Measurements from ENCODE around the gene CASZ1. TPM values are rescaled to one million over a fixed set of nuclear protein-coding genes. Genes with fewer than 3 reads are reported as not detected.

Gene CASZ1
- total RNA-seq, 1 donor from 2014 or later = 18.3 TPM

DNA sequence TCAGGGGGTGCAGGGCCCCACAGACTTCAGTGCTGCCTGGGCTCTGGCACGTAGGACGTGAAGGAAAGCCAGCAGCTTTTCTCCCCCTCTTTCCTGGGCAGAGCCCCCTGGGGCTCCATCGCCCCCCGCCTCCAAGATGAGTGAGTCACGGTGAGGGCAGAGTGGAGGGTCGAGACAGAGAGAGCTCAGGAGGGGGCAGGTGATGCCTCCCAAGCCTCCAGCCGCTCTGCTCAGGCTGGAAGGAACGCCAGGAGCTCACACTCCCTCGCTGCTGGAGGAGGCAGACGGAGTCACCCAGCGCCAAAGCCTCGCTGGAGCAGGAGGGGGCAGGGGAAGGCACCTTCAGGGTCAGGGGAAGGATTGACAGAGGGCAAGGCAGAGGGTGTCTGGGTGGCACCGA, 119.5 kb downstream of the CASZ1 start:
- Mint-ChIP-seq H3K4me1 (ENCODE audit: low read depth, unreplicated experiment) (peaks cover 40% of the 10 kb centered on the region), H3K9me3 (ENCODE audit: unreplicated experiment) (peaks cover 1% of the 10 kb centered on the region), H3K27ac (ENCODE audit: unreplicated experiment) (no peak overlapping the region), H3K4me3 (ENCODE audit: unreplicated experiment) (no peak overlapping the region), H3K27me3 (ENCODE audit: unreplicated experiment) (peaks cover 7% of the 10 kb centered on the region), H3K36me3 (ENCODE audit: unreplicated experiment) (no peaks in the 10 kb centered on the region)
- TF ChIP-seq CTCF (IDR thresholded peaks at IDR 0.05; ENCODE audit: partially characterized antibody, unreplicated experiment) = no peak
- no peak for DNase-seq

- Mint-ChIP-seq H3K4me3 (ENCODE audit: unreplicated experiment) (no peak overlapping the region), H3K9me3 (ENCODE audit: unreplicated experiment) (peaks cover 1% of the 10 kb centered on the region), H3K4me1 (ENCODE audit: low read depth, unreplicated experiment) (peaks cover 35% of the 10 kb centered on the region), H3K36me3 (ENCODE audit: unreplicated experiment) (no peaks in the 10 kb centered on the region), H3K27me3 (ENCODE audit: unreplicated experiment) (peaks cover 7% of the 10 kb centered on the region), H3K27ac (ENCODE audit: unreplicated experiment) (no peak overlapping the region)
- no peak for TF ChIP-seq CTCF (IDR thresholded peaks at IDR 0.05; ENCODE audit: partially characterized antibody, unreplicated experiment)
- DNase-seq = no peak
Measured at GRCh38 chr1:10675813-10676212, 120.6 kb downstream of the CASZ1 start.

DNA sequence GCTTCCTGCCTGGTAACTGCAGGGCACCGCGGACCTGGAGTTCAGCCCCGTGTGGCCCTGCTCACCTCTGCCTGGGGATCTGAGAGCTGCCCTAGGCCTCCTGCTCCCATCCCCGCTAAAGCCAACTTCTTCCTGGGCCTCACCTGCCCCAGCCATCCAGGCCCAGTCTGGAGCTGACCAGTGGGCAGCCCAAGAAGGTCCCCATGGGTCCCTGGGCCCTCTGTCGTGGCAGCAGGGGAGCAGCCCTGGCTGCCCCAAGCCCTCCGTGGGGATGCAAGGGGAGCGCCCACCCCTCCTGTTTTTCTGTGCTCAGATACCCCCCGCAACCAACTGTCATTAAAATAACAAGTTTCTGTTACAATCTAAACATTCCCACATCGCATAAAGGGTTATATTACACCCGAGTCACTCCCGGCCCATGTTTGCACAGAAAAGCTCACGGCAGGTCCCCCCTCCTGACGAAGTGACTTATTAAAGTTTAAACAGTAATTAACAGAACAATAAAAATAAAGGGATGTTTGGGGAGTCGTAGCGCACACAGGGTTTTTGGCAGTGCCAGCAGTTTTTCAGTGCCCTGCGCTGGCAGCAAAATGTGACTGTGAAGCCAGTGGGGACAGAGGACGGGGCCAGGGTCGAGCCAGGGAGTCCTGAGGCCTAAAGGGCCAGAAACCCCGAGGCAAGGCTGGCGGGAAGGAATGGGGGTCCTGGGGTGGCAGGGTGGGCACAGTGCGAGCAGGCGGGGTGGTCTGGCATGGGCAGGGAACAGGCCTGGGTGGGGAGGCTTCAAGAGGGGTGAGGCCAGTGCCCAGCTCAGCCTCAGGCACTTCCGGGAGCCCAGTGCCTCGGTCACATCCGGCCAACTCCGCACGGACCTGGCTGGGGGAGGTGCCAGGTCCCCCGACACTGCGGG, 121.5 kb downstream of the CASZ1 start:
- Mint-ChIP-seq H3K4me1 (ENCODE audit: low read depth, unreplicated experiment) (peaks cover 39% of the 10 kb centered on the region), H3K9me3 (ENCODE audit: unreplicated experiment) (peaks cover 1% of the 10 kb centered on the region)

DNA sequence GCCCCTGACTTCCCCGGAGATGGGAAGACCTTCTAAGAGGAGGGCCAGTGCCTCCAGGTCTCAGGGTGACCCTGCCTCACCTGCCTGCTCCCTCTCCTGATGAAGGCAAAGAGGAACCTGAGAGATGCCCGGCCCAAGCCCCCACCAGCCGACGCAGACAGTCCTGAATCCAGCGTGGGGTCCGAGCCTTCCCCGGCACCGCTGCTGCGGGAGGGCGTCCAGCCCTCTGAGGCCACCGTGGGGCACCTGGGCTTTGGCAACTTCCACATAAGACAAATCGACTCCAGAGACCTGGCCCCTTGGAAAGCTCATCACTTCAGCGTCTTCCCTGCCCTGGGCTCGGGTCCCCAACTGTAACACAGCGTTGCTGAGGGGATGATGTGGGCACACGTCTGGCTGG, 122.2 kb downstream of the CASZ1 start:
- no peak overlapping the region for H3K4me3 Mint-ChIP-seq (ENCODE audit: unreplicated experiment)
- H3K27me3 Mint-ChIP-seq (ENCODE audit: unreplicated experiment) = peaks cover 7% of the 10 kb centered on the region
- no peak overlapping the region for H3K27ac Mint-ChIP-seq (ENCODE audit: unreplicated experiment)
- no peak for TF ChIP-seq CTCF (IDR thresholded peaks at IDR 0.05; ENCODE audit: partially characterized antibody, unreplicated experiment)
- H3K36me3 Mint-ChIP-seq (ENCODE audit: unreplicated experiment) = no peaks in the 10 kb centered on the region
- peaks cover 35% of the 10 kb centered on the region for H3K4me1 Mint-ChIP-seq (ENCODE audit: low read depth, unreplicated experiment)
- DNase-seq = no peak
- H3K9me3 Mint-ChIP-seq (ENCODE audit: unreplicated experiment) = peaks cover 1% of the 10 kb centered on the region

More for the DNA sequence above, 121.5 kb downstream of the CASZ1 start:
- Mint-ChIP-seq H3K27me3 (ENCODE audit: unreplicated experiment) (peaks cover 7% of the 10 kb centered on the region), H3K4me3 (ENCODE audit: unreplicated experiment) (no peak overlapping the region), H3K27ac (ENCODE audit: unreplicated experiment) (no peak overlapping the region), H3K36me3 (ENCODE audit: unreplicated experiment) (no peaks in the 10 kb centered on the region)
- TF ChIP-seq CTCF (IDR thresholded peaks at IDR 0.05; ENCODE audit: partially characterized antibody, unreplicated experiment) = no peak
- no peak for DNase-seq

- Mint-ChIP-seq H3K27me3 (ENCODE audit: unreplicated experiment) (peaks cover 7% of the 10 kb centered on the region), H3K27ac (ENCODE audit: unreplicated experiment) (no peak overlapping the region), H3K4me3 (ENCODE audit: unreplicated experiment) (no peak overlapping the region), H3K36me3 (ENCODE audit: unreplicated experiment) (no peaks in the 10 kb centered on the region), H3K9me3 (ENCODE audit: unreplicated experiment) (peaks cover 1% of the 10 kb centered on the region), H3K4me1 (ENCODE audit: low read depth, unreplicated experiment) (peaks cover 33% of the 10 kb centered on the region)
- no peak for TF ChIP-seq CTCF (IDR thresholded peaks at IDR 0.05; ENCODE audit: partially characterized antibody, unreplicated experiment)
- no peak for DNase-seq
Measured at GRCh38 chr1:10673109-10673711, 123.2 kb downstream of the CASZ1 start.
